Suprapubic skin (tissue), 4 donors: Measurements from ENCODE around the gene NKX6-1.

ENCODE experiments used
- CTCF ChIP-seq, 2 donors: fragments of 200-600 bp in 1 of 2; fragments of 450-650 bp in 1 of 2; sonication (generic) in 1 of 2; IDR thresholded peaks; one replicate each; pipeline ENCODE4 v1.5.1; 2016 to 2019; ENCODE audit warnings: antibody characterized with exemption in 2 of 2, mild to moderate bottlenecking in 1 of 2, moderate library complexity in 1 of 2
- POLR2A ChIP-seq, 2 donors: fragments of 450-650 bp; IDR thresholded peaks; one replicate each; pipeline ENCODE4 v1.6.1; 2017; ENCODE audit warnings: antibody characterized with exemption in 2 of 2, mild to moderate bottlenecking in 2 of 2, moderate library complexity in 2 of 2
- POLR2AphosphoS5 ChIP-seq, 3 donors: sonication (generic); formaldehyde crosslinking; IDR thresholded peaks; one replicate each; pipeline ENCODE4 v1.6.1; 2017; ENCODE audit warnings: antibody characterized with exemption in 3 of 3

GRCh38 chr4:84467601-84468000, 31.5 kb downstream of the NKX6-1 start:
- no peak for TF ChIP-seq POLR2A (IDR thresholded peaks at IDR 0.05)
- no peak for TF ChIP-seq CTCF (IDR thresholded peaks at IDR 0.05)
- no peak for TF ChIP-seq POLR2AphosphoS5 (IDR thresholded peaks at IDR 0.05)
